OCI-LY3 (cell line): ENCODE results near the gene AGBL4.
A peak's percentile ranks its signal among the peaks of the same experiment; 100 is the strongest.

Experiments
- EZH2phosphoT487 ChIP-seq: fragments of 200-600 bp; shearing (Covaris generic); IDR thresholded peaks from 2 replicates; pipeline ENCODE4 v1.6.1; 2018; ENCODE audit warnings: antibody characterized with exemption, mixed run types, low read depth
- TF ChIP-seq, protein P1 (sequence below): fragments of 200-600, 300-600 bp; sonication (generic); IDR thresholded peaks from 2 replicates; pipeline ENCODE4 v1.5.1; 2014; ENCODE audit warnings: antibody characterized with exemption, low read length, low read depth

DNA sequence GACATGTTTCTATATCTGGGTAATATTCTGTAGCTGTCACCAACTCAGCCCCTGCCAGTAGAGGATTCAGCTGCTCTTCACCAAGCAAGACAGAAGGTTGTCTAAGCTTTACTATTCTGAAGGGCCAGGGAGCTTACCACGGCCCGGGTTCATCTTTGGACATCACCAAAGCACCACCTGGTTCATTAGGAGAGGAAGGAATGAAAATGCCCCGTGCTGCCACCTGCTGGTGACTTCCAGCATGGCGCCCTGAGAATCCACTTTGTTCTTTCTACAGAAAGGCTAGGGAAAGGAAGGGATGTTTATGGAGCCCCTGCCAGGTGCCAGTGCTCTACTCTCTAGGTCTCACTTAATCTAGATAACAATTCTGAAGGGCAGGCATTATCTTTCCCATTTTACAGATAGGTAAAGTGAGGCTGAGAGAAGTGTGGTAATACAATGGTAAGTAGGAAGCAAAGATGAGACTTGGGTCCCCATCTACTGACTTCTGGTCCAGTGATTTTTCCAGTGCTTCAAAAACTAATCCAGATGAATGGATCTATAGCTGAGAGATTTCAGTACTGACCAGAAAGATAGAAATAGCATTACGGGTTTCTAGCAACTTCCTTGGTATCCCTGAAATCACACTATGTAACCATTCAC is 1326.6 kb downstream of the AGBL4 start:
- TF ChIP-seq, protein P1, sequence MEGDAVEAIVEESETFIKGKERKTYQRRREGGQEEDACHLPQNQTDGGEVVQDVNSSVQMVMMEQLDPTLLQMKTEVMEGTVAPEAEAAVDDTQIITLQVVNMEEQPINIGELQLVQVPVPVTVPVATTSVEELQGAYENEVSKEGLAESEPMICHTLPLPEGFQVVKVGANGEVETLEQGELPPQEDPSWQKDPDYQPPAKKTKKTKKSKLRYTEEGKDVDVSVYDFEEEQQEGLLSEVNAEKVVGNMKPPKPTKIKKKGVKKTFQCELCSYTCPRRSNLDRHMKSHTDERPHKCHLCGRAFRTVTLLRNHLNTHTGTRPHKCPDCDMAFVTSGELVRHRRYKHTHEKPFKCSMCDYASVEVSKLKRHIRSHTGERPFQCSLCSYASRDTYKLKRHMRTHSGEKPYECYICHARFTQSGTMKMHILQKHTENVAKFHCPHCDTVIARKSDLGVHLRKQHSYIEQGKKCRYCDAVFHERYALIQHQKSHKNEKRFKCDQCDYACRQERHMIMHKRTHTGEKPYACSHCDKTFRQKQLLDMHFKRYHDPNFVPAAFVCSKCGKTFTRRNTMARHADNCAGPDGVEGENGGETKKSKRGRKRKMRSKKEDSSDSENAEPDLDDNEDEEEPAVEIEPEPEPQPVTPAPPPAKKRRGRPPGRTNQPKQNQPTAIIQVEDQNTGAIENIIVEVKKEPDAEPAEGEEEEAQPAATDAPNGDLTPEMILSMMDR, result peak; percentile 81
- no peak for TF ChIP-seq EZH2phosphoT487
